ENCODE data around the gene BCAS3. TPM values are rescaled to one million over a fixed set of nuclear protein-coding genes. Genes with fewer than 3 reads are reported as not detected.
"Not testable (repeated sequence)": the region's sequence is repeated elsewhere in the genome, so short reads cannot be mapped to it uniquely, and the experiment has no call there.

The BCAS3 gene
- total RNA-seq, 2 donors from 2014 or later, result 44.1 to 71.5 TPM

- intact Hi-C loops (cut with DNase I), result no loop called here
- Histone ChIP-seq H3K36me3 (replicated peaks in 1 of 2; ENCODE audit: insufficient read depth in 1 of 2, low read depth in 2 of 2) (no peaks in the 10 kb centered on the region), H3K4me3 (no peak overlapping the region), H3K27me3 (no peaks in the 10 kb centered on the region), H3K27ac (no peak overlapping the region), H3K4me1 (no peaks in the 10 kb centered on the region), H3K9me3 (no peaks in the 10 kb centered on the region)
- TF ChIP-seq POLR2A (IDR thresholded peaks at IDR 0.05), result no peak
- no peak for TF ChIP-seq CTCF (IDR thresholded peaks at IDR 0.05)
- 79 to 93% methylated on average over 2 of the region's 2 CpGs for WGBS, 2 donors
- DNase-seq (no peak), ATAC-seq (no peak)
These were observed 466.5 kb downstream of the BCAS3 start for GRCh38 chr17:61144137-61144536.

- Histone ChIP-seq H3K4me1 (no peaks in the 10 kb centered on the region), H3K9me3 (no peaks in the 10 kb centered on the region), H3K4me3 (no peak overlapping the region), H3K27me3 (no peaks in the 10 kb centered on the region), H3K27ac (no peak overlapping the region), H3K36me3 (replicated peaks in 1 of 2; ENCODE audit: insufficient read depth in 1 of 2, low read depth in 2 of 2) (no peaks in the 10 kb centered on the region)
- TF ChIP-seq CTCF (IDR thresholded peaks at IDR 0.05) (no peak), POLR2A (IDR thresholded peaks at IDR 0.05) (no peak)
- 77 to 79% methylated on average over 11 of the region's 11 CpGs for WGBS, 2 donors
- intact Hi-C loops (cut with DNase I), result no loop called here
- ATAC-seq (no peak), DNase-seq (no peak)
These were observed 467.2 kb downstream of the BCAS3 start for GRCh38 chr17:61144617-61145564.

GRCh38 chr17:61146833-61147232 is 469.2 kb downstream of the BCAS3 start:
- not testable (repeated sequence) for DNase-seq, H3K4me1 ChIP-seq, ATAC-seq

DNA sequence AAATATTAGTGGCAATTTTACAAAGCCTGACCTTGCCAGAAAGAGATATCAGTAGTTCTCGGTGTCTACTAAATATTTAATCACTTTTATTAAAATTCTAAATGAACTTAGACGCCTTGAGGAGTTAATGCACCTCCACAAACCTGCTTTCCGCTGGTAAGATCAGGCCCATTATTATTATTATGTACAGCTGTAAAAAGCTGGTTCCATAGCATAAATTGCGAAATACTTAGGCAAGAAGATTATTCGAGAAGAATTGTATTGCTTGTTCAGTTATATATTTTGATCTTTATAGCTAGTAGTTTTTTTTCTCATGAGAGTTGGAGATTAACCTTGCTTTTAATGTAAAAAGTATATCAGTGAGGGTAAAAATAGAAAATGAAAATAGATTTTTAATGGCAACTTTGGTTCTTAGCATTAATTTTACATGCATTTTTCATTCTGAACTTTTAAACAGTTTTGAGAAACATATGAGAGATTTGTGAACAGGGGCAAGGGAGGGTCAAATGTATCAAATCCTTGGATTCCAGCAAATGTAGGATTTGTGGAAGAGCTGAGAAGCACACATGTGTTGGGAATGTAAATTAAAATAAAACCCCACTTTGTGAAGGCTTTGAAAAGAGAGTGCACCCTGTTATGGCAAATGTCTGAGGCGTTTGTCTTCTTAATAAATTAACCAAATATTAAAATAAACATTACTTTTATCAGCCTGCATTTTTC is 471.6 kb downstream of the BCAS3 start:
- Histone ChIP-seq H3K4me1 (no peaks in the 10 kb centered on the region), H3K9me3 (no peaks in the 10 kb centered on the region), H3K36me3 (replicated peaks in 1 of 2; ENCODE audit: insufficient read depth in 1 of 2, low read depth in 2 of 2) (no peaks in the 10 kb centered on the region), H3K27me3 (no peaks in the 10 kb centered on the region), H3K4me3 (no peak overlapping the region), H3K27ac (no peak overlapping the region)
- DNase-seq, result no peak
- intact Hi-C loops (cut with DNase I), result no loop called here
- 86 to 87% methylated on average over 6 of the region's 6 CpGs for WGBS, 2 donors
- no peak for ATAC-seq
- TF ChIP-seq POLR2A (IDR thresholded peaks at IDR 0.05) (no peak), CTCF (IDR thresholded peaks at IDR 0.05) (no peak)

More at GRCh38 chr17:61146833-61147232, 469.2 kb downstream of the BCAS3 start:
- H3K27ac ChIP-seq; intact Hi-C loops (cut with DNase I); H3K27me3 ChIP-seq; H3K4me3 ChIP-seq; H3K36me3 ChIP-seq (replicated peaks in 1 of 2; ENCODE audit: insufficient read depth in 1 of 2, low read depth in 2 of 2); H3K9me3 ChIP-seq: not testable (repeated sequence)
- 93 to 95% methylated on average over 8 of the region's 8 CpGs for WGBS, 2 donors

DNA sequence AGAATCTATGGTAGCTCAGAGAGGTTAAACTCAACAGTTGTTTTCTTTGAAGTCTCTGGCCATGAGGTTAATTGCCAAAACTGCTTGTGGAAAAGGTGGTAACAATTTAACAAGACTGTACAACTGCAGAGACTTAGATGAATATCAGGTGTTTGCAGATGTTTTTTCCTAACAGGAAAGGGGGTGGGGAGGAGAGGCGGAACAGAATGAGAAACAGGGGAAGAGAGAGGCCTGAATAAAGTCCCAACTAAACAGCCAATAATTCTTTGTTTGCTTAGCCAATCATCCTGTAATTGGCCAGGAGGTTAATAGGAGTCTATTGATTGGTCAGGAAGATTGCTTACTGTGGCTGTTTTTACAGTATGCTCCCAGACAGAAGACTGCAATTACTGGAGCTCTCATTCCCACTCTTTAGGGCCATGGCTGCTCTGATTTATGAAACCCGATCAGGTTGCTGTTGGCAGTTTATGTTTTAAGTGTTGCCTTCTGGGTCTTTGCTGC is 472.3 kb downstream of the BCAS3 start:
- Histone ChIP-seq H3K27me3 (no peaks in the 10 kb centered on the region), H3K4me3 (no peak overlapping the region), H3K36me3 (replicated peaks in 1 of 2; ENCODE audit: insufficient read depth in 1 of 2, low read depth in 2 of 2) (no peaks in the 10 kb centered on the region), H3K4me1 (no peaks in the 10 kb centered on the region), H3K27ac (no peak overlapping the region), H3K9me3 (no peaks in the 10 kb centered on the region)
- DNase-seq (no peak), ATAC-seq (no peak)
- intact Hi-C loops (cut with DNase I), result no loop called here
- no peak for TF ChIP-seq CTCF (IDR thresholded peaks at IDR 0.05)
- no peak for TF ChIP-seq POLR2A (IDR thresholded peaks at IDR 0.05)
- WGBS, 2 donors, result 81 to 93% methylated on average over 2 of the region's 2 CpGs

Measured in body of pancreas (tissue), 4 donors.